HG03097 (cell line): ENCODE measurements around the gene RSU1.

ENCODE experiments used
- ATAC-seq: cut with Tn5 transposase; IDR thresholded peaks from one replicate; pipeline ENCODE4 v1.9.1; 2021; ENCODE audit not compliant: unreplicated experiment, low FRiP score

RSU1 gene

DNA sequence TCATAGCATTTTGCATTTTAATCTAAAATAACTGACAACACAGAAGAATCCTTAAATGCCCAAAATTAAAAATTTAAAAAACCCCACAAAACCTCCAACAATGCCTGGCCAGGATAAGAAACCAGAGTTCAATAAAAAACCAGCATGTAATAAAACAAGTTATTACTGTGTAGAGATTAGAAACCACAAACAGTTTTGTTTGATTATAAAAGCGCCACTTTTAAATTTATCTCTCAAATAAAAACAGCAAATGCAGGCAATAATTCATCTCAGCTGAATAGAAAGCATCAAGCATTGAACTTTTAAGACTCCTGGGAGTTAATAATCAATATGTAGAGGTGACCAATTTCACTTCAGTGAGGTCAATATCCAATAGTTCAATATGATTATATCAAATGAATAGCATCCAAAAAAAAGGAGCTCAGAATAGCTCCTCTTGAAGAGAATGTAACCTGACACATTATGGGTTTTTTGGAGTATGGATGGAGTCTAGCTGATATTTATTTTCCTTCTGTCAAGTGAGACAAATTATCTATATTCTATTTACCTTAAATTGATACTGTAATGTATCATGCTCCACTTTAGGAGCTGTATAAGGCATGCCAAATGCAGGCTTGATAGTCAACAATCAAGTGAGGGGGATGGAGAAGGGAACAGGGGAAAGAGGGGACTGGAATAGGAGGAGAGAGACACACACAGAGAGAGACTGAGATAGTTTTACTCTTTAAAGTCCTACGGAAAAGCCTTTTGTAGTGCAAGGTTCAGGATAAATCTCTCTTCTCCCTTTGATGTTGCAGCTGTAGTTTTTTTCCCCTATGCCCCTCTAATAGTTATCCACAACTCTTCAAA lies 130.9 kb downstream of the RSU1 start:
- ATAC-seq: no peak

DNA sequence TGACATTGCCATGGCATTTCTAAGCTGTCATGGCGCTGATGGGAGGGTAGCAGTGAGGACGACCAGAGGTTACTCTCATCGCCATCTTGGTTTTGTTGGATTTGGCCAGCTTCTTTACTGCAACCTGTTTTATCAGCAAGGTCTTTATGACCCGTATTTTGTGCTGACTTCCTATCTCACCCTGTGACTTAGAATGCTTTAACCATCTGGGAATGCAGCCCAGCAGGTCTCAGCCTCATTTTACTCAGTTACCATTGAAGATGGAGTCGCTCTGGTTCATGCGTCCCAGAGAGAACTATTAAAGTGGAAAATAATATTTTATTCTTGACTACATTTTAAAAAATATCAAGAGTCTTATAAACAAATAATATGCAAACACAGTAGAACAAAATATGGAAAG lies 131.7 kb downstream of the RSU1 start:
- ATAC-seq: no peak

GRCh38 chr10:16681521-16681920 lies 135.7 kb downstream of the RSU1 start:
- no peak for ATAC-seq

DNA sequence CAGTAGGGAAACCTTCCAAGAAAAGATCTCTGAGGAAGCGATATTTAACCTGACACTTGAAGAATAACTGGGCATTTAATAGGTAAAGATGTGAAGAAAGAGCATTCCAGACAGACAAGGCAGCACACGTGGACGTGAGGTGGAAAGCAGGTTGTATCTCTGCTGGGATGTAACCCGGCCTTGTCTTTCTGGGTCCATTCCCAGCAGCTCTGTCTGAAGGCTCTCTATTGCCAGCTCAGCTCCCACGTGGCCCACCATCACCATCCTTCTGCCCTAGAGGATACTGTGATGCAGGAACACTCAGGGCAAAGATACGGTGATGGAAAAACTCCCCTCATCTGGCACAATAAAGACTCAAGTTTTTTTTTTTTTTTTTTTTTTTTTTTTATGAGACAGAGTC lies 137.7 kb downstream of the RSU1 start:
- no peak for ATAC-seq

DNA sequence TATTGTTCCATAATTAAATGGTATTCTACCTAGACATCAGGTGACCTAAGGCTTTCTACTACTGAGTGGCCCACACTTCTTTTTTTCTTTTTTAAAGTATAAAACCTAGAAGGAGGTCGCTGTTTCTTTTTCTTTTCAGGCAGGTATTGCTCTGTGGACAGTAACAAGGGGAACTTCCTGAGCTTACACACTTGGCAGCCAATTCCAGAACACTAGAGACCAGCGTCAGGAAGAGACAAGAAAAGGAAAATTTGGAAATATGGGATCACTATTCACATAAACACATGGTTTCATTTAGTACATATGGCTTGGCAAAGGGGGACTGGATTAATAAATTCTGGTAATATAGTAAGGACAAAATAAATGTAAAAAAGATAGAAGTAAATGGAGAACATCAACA lies 141.9 kb downstream of the RSU1 start:
- ATAC-seq: no peak

GRCh38 chr10:16674147-16674703 lies 143.0 kb downstream of the RSU1 start:
- no peak for ATAC-seq

DNA sequence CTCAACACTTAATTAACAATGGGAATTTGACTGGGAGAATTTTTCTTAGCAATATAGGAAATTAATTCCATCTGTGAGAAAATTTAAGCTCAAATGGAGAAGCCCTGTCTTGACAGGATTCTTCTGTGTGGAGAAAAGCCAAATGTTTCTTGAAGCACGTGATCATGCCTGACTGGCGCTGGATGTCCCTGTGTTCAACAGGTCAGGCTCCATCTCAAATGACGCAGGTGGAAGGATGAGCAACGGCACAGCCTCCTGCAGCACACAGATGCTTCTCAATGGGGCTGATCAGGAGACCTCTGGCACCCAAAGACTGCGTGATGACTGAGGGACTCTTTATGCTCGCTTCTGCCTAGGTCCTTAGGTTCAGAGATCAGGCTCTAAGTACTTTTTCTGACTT lies 143.8 kb downstream of the RSU1 start:
- ATAC-seq: no peak

DNA sequence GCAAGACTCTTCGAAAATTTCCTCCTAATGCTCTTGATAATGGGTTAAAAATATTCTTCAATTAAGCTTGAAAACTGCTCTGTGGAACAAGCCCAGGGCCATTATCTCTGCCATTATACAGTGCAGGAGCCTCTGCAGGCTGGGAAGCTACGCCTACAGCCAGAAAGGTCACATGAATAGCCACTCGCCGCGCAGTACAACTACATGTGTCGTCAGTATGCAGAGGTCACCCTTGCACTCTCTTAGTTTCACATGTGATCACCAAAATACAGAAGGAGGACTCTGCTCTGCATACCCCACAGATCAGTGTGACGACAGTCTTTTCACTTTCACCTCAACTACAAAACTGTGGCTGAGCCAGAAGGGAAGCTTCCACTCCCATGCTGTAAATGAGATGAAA lies 153.8 kb downstream of the RSU1 start:
- ATAC-seq: no peak

DNA sequence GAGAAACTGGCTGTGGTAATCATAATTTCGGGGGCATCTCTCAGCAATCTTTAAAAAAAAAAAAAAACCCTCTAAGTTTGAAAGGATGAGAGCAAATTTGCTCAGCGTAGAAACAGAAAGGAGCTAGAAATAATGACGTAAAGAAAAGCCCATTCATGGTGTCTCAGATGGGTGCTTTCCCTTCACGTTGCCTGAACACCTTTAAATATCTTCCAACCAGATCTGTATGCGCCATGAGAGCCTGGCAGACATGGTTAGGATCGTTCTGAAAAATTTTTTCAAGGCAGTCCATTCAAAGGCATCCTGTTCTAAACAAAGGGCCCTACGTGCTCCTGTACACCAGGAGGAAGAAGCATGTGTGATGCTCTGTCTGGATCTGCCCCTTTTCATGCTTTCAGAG lies 154.3 kb downstream of the RSU1 start:
- ATAC-seq: no peak

DNA sequence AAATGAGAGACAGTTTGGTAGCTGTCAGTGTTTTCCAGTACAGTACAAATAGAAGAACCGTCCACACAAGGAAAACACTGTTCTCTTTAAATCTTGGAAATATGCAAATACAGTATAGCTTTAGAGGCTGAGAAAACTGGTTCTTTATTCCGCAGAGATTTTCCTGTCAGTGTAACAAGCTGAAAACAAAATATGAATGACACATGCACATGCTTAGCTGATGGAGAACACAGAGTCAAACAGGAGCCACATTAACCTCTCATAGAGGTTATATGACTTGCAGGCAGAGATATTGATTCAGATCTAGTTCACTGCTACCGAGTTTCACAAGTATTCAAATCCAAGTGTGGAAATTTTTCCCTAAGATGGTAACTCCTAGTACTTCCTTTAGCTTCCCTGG lies 160.3 kb downstream of the RSU1 start:
- ATAC-seq: no peak

- ATAC-seq: no peak
These were observed 164.0 kb downstream of the RSU1 start for GRCh38 chr10:16653224-16653623.

DNA sequence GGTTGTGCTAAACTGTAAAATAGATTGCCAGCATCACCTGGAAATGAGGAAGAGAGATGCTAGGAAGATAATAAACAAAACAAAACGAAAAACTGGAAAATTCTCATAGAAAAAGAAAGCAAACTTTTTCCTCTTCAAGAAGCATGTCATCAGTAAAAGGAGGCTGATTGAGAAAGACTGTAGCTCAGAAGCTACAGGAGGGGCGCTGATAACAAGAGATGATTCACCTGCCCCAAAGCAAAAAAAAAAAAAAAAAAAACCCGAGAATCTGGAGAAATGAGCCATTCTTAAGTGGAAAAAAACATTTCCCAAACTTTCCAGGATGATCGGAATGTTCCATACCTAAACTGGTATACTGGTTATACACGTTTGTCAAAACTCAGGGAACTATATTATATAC lies 165.1 kb downstream of the RSU1 start:
- ATAC-seq: no peak

DNA sequence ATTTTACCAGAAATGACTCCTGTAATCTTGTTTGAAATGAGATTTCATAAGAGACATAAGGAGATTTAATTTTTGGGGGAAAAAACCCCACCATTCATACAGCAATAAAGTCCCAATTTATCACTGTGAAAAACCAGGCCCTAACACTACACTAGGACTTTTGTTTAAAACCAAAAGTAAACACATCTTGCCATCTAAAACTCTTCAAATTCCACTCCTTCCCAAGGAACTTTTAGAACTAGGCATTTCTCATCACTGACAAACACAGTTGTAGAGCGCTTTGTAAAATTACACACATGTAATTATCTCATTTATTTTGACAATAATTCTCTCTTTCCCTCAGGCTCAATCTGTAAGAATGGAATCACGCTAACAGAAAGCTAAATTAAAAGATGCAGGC lies 167.5 kb downstream of the RSU1 start:
- no peak for ATAC-seq

- ATAC-seq: no peak
These were observed 168.9 kb downstream of the RSU1 start for GRCh38 chr10:16648366-16648765.

DNA sequence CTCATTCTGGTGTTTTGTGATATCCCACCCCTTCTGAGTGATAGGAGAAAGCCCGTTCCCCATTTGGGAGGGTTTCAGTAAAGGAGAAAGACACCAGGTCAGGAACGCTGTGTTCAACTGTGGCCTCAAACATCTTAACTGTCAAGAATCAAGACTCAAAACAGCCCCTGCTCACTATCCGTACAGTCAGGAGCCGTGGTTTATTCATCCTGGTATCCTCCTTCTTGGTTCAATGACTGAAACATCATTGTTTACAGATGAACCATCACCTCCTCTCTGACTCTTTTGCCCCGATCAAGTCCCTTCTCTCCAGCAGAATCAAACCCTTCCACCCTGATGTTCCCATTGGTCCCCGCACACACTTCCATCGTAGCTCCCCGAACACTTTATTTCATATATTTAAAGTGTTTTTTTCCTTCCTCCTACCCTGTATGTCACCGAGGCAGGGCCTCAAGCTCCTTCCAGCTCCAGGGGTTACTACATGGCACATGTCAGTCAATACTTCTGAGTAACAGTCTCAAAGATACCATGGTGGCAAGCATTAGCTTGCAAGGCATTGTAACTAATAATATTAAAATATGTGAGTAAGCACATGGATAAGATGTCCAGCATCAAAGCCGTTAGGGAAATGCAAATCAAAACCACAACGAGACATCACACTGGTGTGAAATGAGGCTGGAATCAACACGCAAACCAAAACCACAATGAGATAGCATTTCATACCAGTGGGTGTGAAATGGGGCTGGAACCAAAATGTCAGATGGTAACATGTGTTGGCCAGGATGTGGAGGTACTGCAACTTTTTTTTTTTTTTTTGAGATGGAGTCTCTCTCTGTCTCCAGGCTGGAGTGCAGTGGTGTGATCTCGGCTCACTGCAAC lies 170.8 kb downstream of the RSU1 start:
- ATAC-seq: no peak

- no peak for ATAC-seq
These were observed 173.1 kb downstream of the RSU1 start for GRCh38 chr10:16644146-16644545.

- ATAC-seq: no peak
These were observed 173.7 kb downstream of the RSU1 start for GRCh38 chr10:16643502-16643901.

DNA sequence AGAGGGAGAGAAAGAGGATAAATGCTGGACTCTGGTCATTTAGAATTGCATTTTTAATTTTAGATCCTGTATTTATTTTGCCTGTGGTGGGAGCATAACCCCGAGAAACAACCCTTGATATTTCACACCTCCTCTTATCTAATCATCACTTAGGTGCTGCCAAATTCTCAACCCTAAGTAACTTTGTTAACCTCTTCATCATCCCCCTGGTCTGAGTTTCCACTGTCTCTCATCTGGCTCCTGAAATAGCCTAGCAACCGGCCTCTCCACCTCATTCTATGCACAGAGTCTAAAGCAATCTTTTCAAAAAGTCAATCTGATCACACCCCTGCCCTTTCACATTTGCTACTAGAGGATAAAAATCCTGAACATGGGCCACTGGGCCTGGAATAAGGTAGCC lies 177.1 kb downstream of the RSU1 start:
- ATAC-seq: no peak

DNA sequence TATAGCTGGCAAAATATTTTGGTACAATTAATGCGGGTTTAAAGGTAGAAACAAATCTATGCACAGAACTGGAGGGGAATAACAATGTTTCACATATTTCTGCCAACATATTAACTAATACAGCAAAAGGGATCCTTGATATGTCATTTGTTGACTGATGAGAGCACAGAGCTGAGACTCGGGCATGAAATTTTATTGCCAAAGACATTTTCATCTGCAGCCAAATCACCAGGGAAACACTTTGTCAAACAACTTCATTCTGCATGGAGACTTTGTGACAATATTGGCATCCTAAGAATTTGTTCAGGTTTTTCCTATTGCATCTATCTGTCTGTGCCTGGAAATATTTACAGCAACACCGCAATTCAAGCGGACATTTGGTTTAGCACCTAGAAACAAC lies 177.8 kb downstream of the RSU1 start:
- no peak for ATAC-seq

- ATAC-seq: no peak
These were observed 184.2 kb downstream of the RSU1 start for GRCh38 chr10:16632996-16633395.

DNA sequence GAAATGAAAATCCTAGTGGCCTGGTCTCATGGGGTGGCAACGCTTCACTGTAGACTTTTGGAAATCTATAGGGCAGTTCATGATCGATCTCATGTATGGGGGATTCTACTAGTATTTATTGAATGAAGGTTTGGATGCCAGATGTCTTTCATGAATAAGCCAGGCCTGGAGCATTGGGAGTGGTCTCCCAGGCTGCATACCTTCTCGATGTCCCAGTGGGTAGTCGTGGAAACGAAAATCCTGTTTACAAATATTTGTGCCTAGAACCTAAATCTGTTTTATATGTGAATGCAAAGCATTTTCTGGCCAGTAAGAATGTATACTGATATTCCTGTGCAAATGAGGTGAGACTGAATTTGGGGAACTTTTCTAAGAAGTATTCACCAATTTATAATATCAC lies 190.5 kb downstream of the RSU1 start:
- no peak for ATAC-seq

GRCh38 chr10:16612981-16613355 lies 204.3 kb downstream of the RSU1 start:
- ATAC-seq: no peak
